ENCODE measurements around the gene FAM25G.
A peak's percentile ranks its signal among the peaks of the same experiment; 100 is the strongest.
"Not testable (repeated sequence)": the region's sequence is repeated elsewhere in the genome, so short reads cannot be mapped to it uniquely, and the experiment has no call there.

The FAM25G gene

GRCh38 chr10:47462577-47463358 is 28.7 kb downstream of the FAM25G start:
- DNase-seq: not testable (repeated sequence)

- not testable (repeated sequence) for DNase-seq
These were observed 30.2 kb downstream of the FAM25G start for GRCh38 chr10:47461261-47461687.

- DNase-seq: no peak
These were observed 32.9 kb downstream of the FAM25G start for GRCh38 chr10:47458466-47459154.

- DNase-seq: no peak
These were observed 33.7 kb downstream of the FAM25G start for GRCh38 chr10:47457826-47458225.

- DNase-seq: no peak
These were observed 34.0 kb downstream of the FAM25G start for GRCh38 chr10:47457528-47457820.

- DNase-seq: no peak
These were observed 34.5 kb downstream of the FAM25G start for GRCh38 chr10:47456794-47457527.

GRCh38 chr10:47456079-47456785 is 35.3 kb downstream of the FAM25G start:
- no peak for DNase-seq

- DNase-seq: not testable (repeated sequence)
These were observed 36.0 kb downstream of the FAM25G start for GRCh38 chr10:47455350-47456078.

GRCh38 chr10:47454780-47455058 is 36.8 kb downstream of the FAM25G start:
- no peak for DNase-seq

GRCh38 chr10:47454008-47454779 is 37.3 kb downstream of the FAM25G start:
- DNase-seq: no peak

GRCh38 chr10:47453141-47454007 is 38.1 kb downstream of the FAM25G start:
- no peak for DNase-seq

GRCh38 chr10:47452495-47453140 is 38.9 kb downstream of the FAM25G start:
- peak; percentile 51 for DNase-seq

GRCh38 chr10:47451998-47452494 is 39.5 kb downstream of the FAM25G start:
- no peak for DNase-seq

- DNase-seq: no peak
These were observed 40.1 kb downstream of the FAM25G start for GRCh38 chr10:47451273-47451997.

- no peak for DNase-seq
These were observed 41.1 kb downstream of the FAM25G start for GRCh38 chr10:47450442-47450841.

- no peak for DNase-seq
These were observed 41.5 kb downstream of the FAM25G start for GRCh38 chr10:47449979-47450378.

GRCh38 chr10:47449102-47449978 is 42.2 kb downstream of the FAM25G start:
- no peak for DNase-seq

GRCh38 chr10:47447705-47448104 is 43.8 kb downstream of the FAM25G start:
- DNase-seq: no peak
